ENCODE measurements around the gene PAPPA.

The PAPPA gene

DNA sequence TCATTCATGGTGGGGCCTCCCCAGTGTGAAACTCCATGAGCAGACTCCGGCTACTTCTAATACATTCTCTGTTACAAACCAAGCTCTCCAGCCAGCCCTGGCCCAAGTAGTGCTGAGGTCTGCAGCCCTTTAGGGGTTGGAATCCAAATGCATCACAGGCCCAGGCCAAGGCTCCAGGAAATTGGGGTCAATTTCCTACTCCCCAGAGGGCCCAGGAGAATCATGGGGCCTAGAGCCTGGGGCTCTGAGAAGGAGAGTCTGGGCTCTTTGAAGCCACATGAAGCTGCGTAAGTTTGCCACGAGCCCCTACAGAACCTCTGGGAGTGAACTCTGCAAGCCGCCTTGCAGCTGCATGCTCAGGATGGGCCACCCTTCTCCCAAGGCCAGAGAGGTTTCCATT lies 206.4 kb downstream of the PAPPA start:
- DNase-seq = no peak

GRCh38 chr9:116360989-116361388 lies 207.4 kb downstream of the PAPPA start:
- DNase-seq = no peak

DNA sequence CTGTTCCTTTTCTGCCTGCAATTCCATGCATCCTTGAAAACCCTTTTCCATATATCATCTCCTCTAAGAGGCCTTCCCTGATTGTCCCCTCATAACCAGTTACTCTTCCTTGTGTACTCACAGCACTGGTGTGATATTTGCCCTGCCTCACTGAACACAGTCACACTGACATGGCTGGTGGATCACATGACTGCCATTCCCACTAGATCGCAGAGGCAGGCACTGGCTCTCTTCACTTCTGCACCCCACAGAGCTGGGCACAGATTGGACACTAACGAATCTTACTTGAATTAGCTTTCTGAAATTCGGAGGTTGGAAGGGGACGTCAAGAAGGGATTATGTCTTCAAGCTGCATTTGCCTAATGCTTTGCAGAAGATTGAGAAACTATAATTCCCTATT lies 208.0 kb downstream of the PAPPA start:
- no peak for DNase-seq

DNA sequence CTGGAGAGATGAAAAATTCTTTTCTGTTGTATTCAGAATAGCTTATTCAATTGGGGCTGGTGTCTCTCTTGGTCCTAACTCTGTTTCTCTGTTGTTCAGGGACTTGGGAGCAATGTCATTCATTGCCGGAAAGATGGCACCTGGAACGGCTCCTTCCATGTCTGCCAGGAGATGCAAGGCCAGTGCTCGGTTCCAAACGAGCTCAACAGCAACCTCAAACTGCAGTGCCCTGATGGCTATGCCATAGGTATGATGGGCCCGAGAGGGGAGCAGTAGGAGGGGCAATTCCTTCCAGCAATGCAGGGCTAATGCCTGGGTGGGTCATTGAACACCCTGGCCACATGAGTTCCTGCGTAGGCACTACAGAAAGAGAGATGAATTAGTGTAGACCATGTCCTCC lies 208.9 kb downstream of the PAPPA start:
- no peak for DNase-seq

- DNase-seq = no peak
Measured at GRCh38 chr9:116365056-116365471, 211.5 kb downstream of the PAPPA start.

- no peak for DNase-seq
Measured at GRCh38 chr9:116366241-116366640, 212.7 kb downstream of the PAPPA start.

GRCh38 chr9:116368680-116369079 lies 215.1 kb downstream of the PAPPA start:
- DNase-seq = no peak

GRCh38 chr9:116369706-116370105 lies 216.1 kb downstream of the PAPPA start:
- DNase-seq = no peak

DNA sequence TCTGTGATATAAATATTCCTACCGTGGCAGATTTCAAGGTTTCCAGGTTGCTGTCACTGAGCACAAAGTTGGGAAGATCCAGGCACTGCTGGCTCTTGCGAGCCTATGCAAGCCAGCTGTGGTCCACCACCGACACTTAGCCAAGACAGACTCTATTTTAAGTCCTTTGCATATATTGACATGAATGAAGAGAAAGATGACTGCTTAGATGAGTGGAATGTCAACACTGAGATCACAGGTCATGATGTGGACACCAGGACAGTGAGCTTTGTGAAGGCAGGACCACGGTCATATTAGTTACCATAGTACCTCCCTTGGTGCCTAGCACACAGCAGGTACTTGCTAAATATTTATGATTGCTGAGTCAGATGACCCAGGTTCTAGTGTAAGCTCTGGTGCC lies 217.0 kb downstream of the PAPPA start:
- DNase-seq = no peak

DNA sequence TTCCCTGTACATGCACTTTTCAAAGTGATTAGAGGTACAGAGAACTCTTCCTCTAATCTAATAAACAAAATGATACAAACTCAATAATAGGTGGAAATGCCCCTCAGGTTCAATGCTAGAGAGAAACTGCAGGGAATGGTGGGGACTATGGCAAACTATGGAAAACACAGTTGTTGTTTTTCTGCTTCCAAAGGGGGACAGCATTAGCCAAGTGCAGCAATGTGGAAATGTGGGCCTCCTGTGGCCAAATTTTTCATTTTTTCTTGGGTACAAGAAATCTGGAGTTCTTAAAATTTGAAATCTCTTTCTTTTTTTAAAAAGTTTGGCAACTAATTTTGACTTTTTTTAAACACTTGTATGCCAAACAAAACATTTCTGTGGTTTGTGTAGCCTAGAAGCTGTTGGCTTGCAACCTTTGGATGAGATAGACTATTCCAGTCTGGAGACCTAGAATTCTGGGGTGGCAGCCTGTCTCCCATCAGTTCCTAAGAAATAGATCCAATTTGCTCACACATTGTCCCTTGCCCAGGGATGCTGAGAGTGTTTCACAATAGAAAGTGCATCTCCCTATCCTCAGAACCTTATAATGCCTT lies 218.6 kb downstream of the PAPPA start:
- no peak for DNase-seq

- DNase-seq = no peak
Measured at GRCh38 chr9:116372786-116373185, 219.2 kb downstream of the PAPPA start.

DNA sequence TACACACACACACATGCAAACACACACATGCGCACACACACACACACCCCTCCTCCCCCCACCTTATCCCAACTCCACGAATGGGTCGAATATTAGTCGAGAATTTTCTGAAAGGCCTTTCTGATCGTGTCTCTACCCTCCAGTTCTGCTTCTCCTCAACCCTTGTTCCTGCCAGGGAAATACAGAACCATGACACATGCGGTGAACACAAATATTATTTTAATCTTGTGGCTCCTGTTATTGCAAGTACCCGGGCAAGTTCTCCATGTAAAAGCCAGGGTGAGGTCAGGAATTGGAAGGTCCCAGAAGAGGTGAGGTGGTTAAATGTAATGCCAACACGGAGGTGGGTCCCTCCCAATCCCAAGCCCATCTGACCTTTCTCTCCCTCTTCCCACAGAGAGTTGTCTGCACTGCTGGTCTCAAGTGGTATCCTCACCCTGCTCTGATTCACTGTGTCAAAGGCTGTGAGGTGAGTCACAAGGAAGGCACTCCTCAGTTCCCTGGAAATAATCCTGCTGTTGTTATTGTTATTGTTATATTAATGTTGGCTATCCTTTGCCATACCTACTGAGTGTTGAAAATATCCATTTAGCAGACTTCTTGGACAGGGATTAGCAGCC lies 223.7 kb downstream of the PAPPA start:
- no peak for DNase-seq

- no peak for DNase-seq
Measured at GRCh38 chr9:116378873-116379272, 225.3 kb downstream of the PAPPA start.

- no peak for DNase-seq
Measured at GRCh38 chr9:116379821-116380220, 226.2 kb downstream of the PAPPA start.

DNA sequence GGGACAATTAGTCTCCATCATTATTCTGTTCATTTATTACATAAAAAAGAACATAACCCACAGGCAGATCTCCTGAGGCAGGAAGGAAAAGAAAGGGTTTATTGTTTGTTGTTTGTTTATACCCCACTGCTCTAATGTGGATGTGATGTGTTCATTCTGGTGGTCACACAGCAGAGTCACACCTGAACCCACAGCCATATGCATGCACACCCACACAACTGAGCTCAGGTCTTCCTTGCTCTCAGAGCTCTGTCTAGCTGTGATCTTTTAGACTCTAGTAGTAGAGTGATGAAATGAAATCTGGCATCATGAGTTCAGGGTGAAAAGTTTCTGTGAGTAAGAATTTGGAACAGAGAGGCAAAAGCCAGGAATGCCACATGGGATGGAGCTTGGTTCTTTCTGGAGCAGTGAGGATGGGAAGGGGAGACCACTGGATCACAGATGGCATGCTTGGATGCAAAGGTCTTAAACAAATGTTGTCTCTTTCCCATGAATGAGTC lies 227.0 kb downstream of the PAPPA start:
- DNase-seq = no peak

DNA sequence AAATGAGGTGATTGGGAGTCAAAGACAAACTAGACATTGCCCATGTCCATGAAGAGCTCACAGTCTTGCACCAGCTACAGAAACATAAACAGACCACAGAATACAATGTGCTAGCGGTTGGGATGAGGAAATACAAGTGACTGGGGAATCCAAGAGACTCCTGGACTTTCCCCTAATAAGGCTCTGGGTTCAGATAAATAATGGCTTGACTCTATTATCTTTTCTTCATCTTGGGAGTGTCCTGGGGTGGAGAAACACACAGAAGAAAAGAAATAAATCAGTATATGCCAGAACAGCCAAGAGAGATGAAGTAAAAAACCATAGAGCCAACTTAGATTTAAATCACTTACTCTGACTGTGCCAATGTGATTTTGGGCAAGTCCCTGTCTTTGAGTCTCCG lies 227.8 kb downstream of the PAPPA start:
- no peak for DNase-seq

DNA sequence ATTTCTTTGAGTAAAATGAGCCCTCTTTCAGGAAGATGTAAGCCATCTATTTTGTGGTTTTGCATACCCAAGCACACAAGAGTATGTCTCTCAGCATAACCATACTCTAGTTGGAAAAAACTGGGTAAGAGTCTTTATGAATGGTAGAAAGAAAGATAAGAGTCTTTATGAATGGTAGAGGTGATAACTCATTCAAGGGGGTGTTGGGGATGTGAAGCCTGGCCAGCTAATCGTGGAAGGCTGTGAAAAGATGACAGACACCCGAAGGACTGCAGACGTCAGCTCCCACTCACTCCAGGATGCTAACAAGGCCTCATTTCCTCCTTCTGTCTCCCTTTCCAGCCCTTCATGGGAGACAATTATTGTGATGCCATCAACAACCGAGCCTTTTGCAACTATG lies 228.5 kb downstream of the PAPPA start:
- no peak for DNase-seq

DNA sequence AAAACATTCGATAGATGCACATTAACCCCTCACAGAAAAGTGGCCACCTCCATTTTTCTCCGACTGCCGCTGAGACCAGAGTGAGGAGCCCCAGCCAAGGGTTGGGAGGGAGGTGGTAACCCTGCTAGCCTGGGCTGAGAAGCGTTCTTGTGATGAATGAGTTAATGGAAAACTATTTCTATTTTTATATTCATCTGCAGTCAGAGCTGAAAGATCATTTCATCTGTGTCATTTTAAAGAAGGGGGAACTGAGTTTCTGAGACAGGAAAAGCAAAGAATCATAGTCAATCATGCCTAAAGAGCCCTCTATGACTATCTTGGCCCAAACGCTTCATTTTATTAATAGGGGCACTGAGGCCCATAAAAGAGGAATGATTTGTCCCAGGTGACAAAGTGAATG lies 229.5 kb downstream of the PAPPA start:
- DNase-seq = no peak

- DNase-seq = no peak
Measured at GRCh38 chr9:116383936-116384335, 230.3 kb downstream of the PAPPA start.

GRCh38 chr9:116387934-116388698 lies 234.5 kb downstream of the PAPPA start:
- no peak for DNase-seq

GRCh38 chr9:116389541-116390302 lies 236.1 kb downstream of the PAPPA start:
- DNase-seq = no peak

GRCh38 chr9:116390303-116391228 lies 237.0 kb downstream of the PAPPA start:
- no peak for DNase-seq

All from NCI-H510A (cell line).